Gastrocnemius medialis (tissue), 4 donors: ENCODE measurements around the gene GNB2. TPM values are rescaled to one million over a fixed set of nuclear protein-coding genes. Genes with fewer than 3 reads are reported as not detected.

ENCODE experiments used
- ATAC-seq, 2 donors: fragments of 150-250 bp; one replicate each; pipeline ENCODE4 v1.9.1; 2016
- DNase-seq, 2 donors: peaks; one replicate each; pipeline ENCODE4 v3.0.0-alpha.2; 2019
- H3K27ac ChIP-seq, 4 donors: fragments of 200-600 bp; sonication (generic); 1 replicate in 1 of 4; 2 replicates in 3 of 4; pipeline ENCODE4 v1.5.1; 2016 to 2018; ENCODE audit warnings: mild to moderate bottlenecking in 2 of 4, moderate library complexity in 1 of 4
- H3K27me3 ChIP-seq, 3 donors: fragments of 200-600 bp; sonication (generic) in 2 of 3; 1 replicate in 1 of 3; 2 replicates in 2 of 3; pipeline versions ENCODE4 v1.5.1 to v1.6.0; 2016 to 2019; ENCODE audit warnings: mild to moderate bottlenecking in 1 of 3, moderate library complexity in 1 of 3
- H3K36me3 ChIP-seq, 2 donors: fragments of 200-600 bp; sonication (generic) in 1 of 2; one replicate each; pipeline ENCODE4 v1.5.1; 2017 to 2018
- H3K4me1 ChIP-seq, 2 donors: fragments of 200-600 bp; sonication (generic) in 1 of 2; one replicate each; pipeline ENCODE4 v1.5.1; 2016 to 2017; ENCODE audit warnings: mild to moderate bottlenecking in 2 of 2
- H3K4me3 ChIP-seq, 4 donors: fragments of 200-600 bp; sonication (generic) in 3 of 4; 1 replicate in 1 of 4; 2 replicates in 3 of 4; pipeline ENCODE4 v1.5.1; 2016 to 2019; ENCODE audit warnings: mild to moderate bottlenecking in 2 of 4
- H3K9me3 ChIP-seq, 3 donors: fragments of 200-600 bp; sonication (generic) in 2 of 3; 1 replicate in 1 of 3; 2 replicates in 2 of 3; pipeline ENCODE4 v1.5.1; 2016 to 2019
- POLR2A ChIP-seq, 2 donors: fragments of 450-650 bp; IDR thresholded peaks; one replicate each; pipeline ENCODE4 v1.6.1; 2017; ENCODE audit warnings: antibody characterized with exemption in 2 of 2, mild to moderate bottlenecking in 2 of 2, moderate library complexity in 2 of 2
- in situ Hi-C, 4 donors: fragments of 200-750 bp; cut with MboI; loops; one replicate each; pipeline versions ENCODE4 v1.15.0 to v1.8.0; 2017; ENCODE audit warnings: low sequenced_read_pairs in 4 of 4
- intact Hi-C: fragments of 100-400 bp; cut with DNase I; formaldehyde crosslinking; loops from one replicate; pipeline ENCODE4 v1.15.1; 2023; ENCODE audit warnings: low total_unique reads
- total RNA-seq, 4 donors: library from RNA; depleted of rRNA; stranded (reverse); fragments of >200 nt; gene quantifications; one replicate each; pipeline versions ENCODE4 v1.1.0 to v1.2.3, GENCODE V29; 2016
- TF ChIP-seq, protein P1 (sequence below), 5 experiments: fragments of 450-650 bp in 3 of 5; fragments of 200-600 bp in 2 of 5; sonication (generic) in 2 of 5; IDR thresholded peaks in 4 of 5; conservative IDR thresholded peaks in 1 of 5; 1 replicate in 4 of 5; 2 replicates in 1 of 5; pipeline ENCODE4 v1.5.1; 2016 to 2019; ENCODE audit warnings: antibody characterized with exemption in 5 of 5, mild to moderate bottlenecking in 3 of 5, moderate library complexity in 3 of 5

Gene GNB2
- total RNA-seq, 4 donors from 2014 or later = 108 to 163 (median 129) TPM

DNA sequence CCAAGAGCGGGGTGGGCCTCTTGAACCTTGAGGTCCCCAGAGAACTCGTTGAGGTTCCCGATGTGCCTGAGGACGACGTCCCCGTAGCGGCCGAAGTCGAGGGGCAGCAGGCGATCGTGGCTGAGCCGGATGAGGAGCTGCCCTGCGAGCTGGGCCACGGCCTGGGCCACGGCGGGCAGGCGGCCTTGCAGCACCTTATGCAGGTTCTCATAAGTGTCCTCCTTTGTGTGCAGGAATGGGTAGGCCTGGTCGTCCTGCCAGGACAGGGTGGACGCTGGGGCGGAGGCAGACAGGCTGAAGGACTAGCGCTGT lies 46.3 kb upstream of the GNB2 start:
- Histone ChIP-seq H3K4me1 (peaks cover 3% of the 10 kb centered on the region in 2 donors), H3K4me3 (peak overlapping the region in 1 of 4 donors; percentile 44), H3K36me3 (no peaks in the 10 kb centered on the region), H3K27me3 (peaks cover 10 to 21% (median 16%) of the 10 kb centered on the region in 3 donors), H3K27ac (no peak overlapping the region), H3K9me3 (no peaks in the 10 kb centered on the region)
- TF ChIP-seq, protein P1, sequence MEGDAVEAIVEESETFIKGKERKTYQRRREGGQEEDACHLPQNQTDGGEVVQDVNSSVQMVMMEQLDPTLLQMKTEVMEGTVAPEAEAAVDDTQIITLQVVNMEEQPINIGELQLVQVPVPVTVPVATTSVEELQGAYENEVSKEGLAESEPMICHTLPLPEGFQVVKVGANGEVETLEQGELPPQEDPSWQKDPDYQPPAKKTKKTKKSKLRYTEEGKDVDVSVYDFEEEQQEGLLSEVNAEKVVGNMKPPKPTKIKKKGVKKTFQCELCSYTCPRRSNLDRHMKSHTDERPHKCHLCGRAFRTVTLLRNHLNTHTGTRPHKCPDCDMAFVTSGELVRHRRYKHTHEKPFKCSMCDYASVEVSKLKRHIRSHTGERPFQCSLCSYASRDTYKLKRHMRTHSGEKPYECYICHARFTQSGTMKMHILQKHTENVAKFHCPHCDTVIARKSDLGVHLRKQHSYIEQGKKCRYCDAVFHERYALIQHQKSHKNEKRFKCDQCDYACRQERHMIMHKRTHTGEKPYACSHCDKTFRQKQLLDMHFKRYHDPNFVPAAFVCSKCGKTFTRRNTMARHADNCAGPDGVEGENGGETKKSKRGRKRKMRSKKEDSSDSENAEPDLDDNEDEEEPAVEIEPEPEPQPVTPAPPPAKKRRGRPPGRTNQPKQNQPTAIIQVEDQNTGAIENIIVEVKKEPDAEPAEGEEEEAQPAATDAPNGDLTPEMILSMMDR (IDR thresholded peaks at IDR 0.05 in 4 of 5, conservative IDR thresholded peaks at IDR 0.05 in 1 of 5) = no peak
- no peak for TF ChIP-seq POLR2A (IDR thresholded peaks at IDR 0.05)
- in situ Hi-C loops = no loop called here
- no peak for DNase-seq
- ATAC-seq = no peak
- intact Hi-C loops = no loop called here

DNA sequence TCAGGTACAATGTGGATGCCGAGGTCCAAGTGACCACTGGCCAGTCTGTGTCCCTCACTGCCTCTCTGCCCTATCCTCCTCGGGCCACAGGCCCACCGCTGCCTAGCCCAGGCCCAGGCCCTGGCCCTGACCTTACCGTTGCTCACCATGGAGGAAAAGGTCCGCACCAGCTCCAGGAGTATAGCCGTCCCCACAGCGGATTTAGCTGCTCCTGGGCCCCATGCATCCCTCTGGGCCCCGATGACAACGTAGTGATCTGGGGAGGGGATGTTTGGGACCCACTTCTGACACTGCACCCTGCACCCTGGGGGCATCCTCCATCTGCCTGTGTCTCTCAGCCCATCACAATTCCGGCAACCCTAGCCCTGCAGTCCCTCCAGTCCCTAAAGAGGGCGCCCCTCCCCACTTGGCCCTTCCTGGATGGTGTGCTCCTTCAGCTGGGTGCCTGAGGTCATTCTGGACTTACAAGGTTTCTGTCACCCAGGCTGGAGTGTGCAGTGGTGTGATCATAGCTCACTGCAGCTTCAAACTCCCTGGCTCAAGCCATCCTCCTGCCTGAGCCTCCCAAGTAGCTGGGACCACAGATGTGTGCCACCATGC lies 44.3 kb upstream of the GNB2 start:
- H3K4me3 ChIP-seq = no peak overlapping the region
- in situ Hi-C loops = no loop called here
- H3K9me3 ChIP-seq = no peaks in the 10 kb centered on the region
- H3K4me1 ChIP-seq = peaks cover 3 to 11% of the 10 kb centered on the region in 2 donors
- H3K27me3 ChIP-seq = peaks cover 23 to 37% (median 36%) of the 10 kb centered on the region in 3 donors
- ATAC-seq = no peak
- H3K27ac ChIP-seq = no peak overlapping the region
- intact Hi-C loops = no loop called here
- no peaks in the 10 kb centered on the region for H3K36me3 ChIP-seq
- TF ChIP-seq, protein P1 (IDR thresholded peaks at IDR 0.05 in 4 of 5, conservative IDR thresholded peaks at IDR 0.05 in 1 of 5) = no peak
- TF ChIP-seq POLR2A (IDR thresholded peaks at IDR 0.05) = no peak
- DNase-seq = no peak

DNA sequence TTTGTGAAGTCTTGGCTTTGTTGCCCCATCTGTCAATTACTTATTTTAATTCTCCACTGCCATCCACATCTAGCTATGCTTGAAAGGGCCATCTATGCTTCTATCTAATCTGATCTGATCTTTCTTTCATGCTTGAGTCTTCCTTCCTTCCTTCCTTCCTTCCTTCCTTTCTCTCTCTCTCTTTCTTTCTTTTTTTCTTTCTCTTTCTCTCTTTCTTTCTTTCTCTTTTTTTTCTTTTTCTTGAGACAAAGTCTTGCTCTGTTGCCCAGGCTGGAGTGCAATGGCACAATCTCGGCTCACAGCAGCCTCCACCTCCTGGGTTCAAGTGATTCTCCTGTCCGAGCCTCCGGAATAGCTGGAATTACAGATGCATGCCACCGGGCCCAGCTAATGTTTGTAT lies 43.5 kb upstream of the GNB2 start:
- DNase-seq (no peak), ATAC-seq (no peak)
- Histone ChIP-seq H3K27me3 (peaks cover 24 to 42% (median 41%) of the 10 kb centered on the region in 3 donors), H3K4me1 (peaks cover 3 to 11% of the 10 kb centered on the region in 2 donors), H3K9me3 (no peaks in the 10 kb centered on the region), H3K4me3 (no peak overlapping the region), H3K36me3 (no peaks in the 10 kb centered on the region), H3K27ac (no peak overlapping the region)
- intact Hi-C loops (loop anchor here (5.0 kb wide), 1 partner anchor 62 kb away; the partner anchor contains the start of gene GIGYF1), in situ Hi-C loops (no loop called here)
- no peak for TF ChIP-seq POLR2A (IDR thresholded peaks at IDR 0.05)
- TF ChIP-seq, protein P1 (IDR thresholded peaks at IDR 0.05 in 4 of 5, conservative IDR thresholded peaks at IDR 0.05 in 1 of 5) = no peak

DNA sequence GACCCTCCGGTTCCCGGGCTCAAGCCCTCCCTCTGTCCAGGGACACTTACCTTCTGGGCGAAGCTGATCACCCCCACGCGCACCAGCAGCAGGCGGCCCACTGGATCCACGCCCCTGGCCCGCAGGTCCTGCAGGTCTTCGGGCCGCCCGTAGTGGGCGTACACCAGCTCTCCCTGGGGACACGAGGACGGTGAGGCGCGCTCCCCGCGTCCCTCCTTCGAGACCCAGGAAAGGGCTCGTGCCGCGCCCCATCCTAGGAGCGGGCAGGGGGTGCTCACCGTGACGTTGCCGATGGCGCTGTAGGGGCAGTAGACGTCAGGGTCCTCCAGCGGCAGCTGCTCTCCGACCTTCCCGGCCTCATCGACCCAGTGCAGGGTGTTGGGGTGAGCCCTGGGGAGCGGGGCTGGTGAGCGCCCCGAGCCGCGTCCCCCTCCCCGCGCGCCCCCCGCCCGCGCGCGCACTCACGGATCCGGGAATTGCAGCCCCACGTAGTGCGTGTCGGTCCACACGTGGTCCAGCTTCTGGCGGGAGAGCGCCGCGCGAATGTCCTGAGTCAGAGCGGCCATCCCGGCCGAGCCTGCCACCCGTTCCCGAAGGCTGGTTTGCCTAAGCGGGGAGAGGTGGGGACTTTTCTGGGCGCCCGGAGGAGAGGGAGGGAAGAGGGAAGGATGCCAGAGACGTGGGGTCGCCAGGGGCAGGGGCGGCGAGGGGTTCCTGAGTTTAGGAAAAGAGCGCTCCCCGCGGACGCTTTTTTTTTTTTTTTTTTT lies 40.4 kb upstream of the GNB2 start:
- TF ChIP-seq POLR2A (IDR thresholded peaks at IDR 0.05) = no peak
- TF ChIP-seq, protein P1 (IDR thresholded peaks at IDR 0.05 in 4 of 5, conservative IDR thresholded peaks at IDR 0.05 in 1 of 5) = peak in 1 of 5 experiments; percentile 21
- ATAC-seq = no peak
- Histone ChIP-seq H3K36me3 (no peaks in the 10 kb centered on the region), H3K4me3 (peak overlapping the region; percentile 47 to 57 (median 50)), H3K27ac (no peak overlapping the region), H3K9me3 (no peaks in the 10 kb centered on the region), H3K27me3 (peaks cover 19 to 28% (median 26%) of the 10 kb centered on the region in 3 donors), H3K4me1 (peaks cover 0 to 8% of the 10 kb centered on the region in 2 donors)
- intact Hi-C loops = loop anchor here (5.0 kb wide), 1 partner anchor 59 kb away; the partner anchor contains the start of gene GIGYF1
- in situ Hi-C loops = no loop called here
- no peak for DNase-seq
